Caco-2 (cell line): ENCODE results near the gene GCNT2. TPM values are rescaled to one million over a fixed set of nuclear protein-coding genes. Genes with fewer than 3 reads are reported as not detected.

Source experiments
- BruUV-seq: library from RNA; stranded (reverse); fragments of 400-500 nt; replicated peaks from 2 replicates; lab custom pipeline; 2021; lab: Mats Ljungman, UMichigan
- CTCF ChIA-PET: fragments of 300-600 bp; sonication (Branson Sonifier 250); formaldehyde crosslinking; loops from one replicate; lab custom pipeline; 2022; ENCODE audit warnings: antibody characterized with exemption; lab: Charles Lee
- POLR2A ChIA-PET: fragments of 300-600 bp; sonication (Branson Sonifier 250); formaldehyde crosslinking; loops from one replicate; lab custom pipeline; 2022; ENCODE audit warnings: antibody characterized with exemption; lab: Charles Lee
- DNase-seq, 2 experiments: peaks; one replicate each; pipeline versions ENCODE4 v3.0.0 to v3.0.0-alpha.2; 2020 to 2022
- H3K27me3 ChIP-seq: replicated peaks from 2 replicates; pipeline ENCODE4 v1.6.0; 2011; ENCODE audit warnings: low read length; ENCODE audit not compliant: control insufficient read depth, insufficient read depth
- H3K36me3 ChIP-seq: 2 replicates; pipeline ENCODE4 v1.5.1; 2011; ENCODE audit warnings: low read length; ENCODE audit not compliant: control insufficient read depth, insufficient read depth
- H3K4me1 ChIP-seq: fragments of 250-450 bp; sonication (Bioruptor Pico); 2 replicates; pipeline ENCODE4 v1.5.1; 2020; ENCODE audit warnings: mild to moderate bottlenecking
- H3K4me3 ChIP-seq: 2 replicates; pipeline ENCODE4 v1.5.1; 2011; ENCODE audit warnings: low read depth, mild to moderate bottlenecking, control low read depth, low read length
- H3K9me3 ChIP-seq: fragments of 250-450 bp; sonication (Bioruptor Pico); 2 replicates; pipeline ENCODE4 v1.5.1; 2020; ENCODE audit warnings: mild to moderate bottlenecking, moderate library complexity
- H3K27ac Mint-ChIP-seq: one replicate; pipeline ENCODE4 v1.8.0; 2022; ENCODE audit warnings: mixed read lengths; ENCODE audit not compliant: unreplicated experiment
- H3K27me3 Mint-ChIP-seq: one replicate; pipeline ENCODE4 v1.8.0; 2022; ENCODE audit warnings: mixed read lengths; ENCODE audit not compliant: insufficient read depth, unreplicated experiment
- H3K36me3 Mint-ChIP-seq: one replicate; pipeline ENCODE4 v1.8.0; 2022; ENCODE audit warnings: mild to moderate bottlenecking, mixed read lengths; ENCODE audit not compliant: insufficient read depth, unreplicated experiment
- H3K4me1 Mint-ChIP-seq: one replicate; pipeline ENCODE4 v1.8.0; 2022; ENCODE audit warnings: low read depth, mixed read lengths; ENCODE audit not compliant: unreplicated experiment
- H3K4me3 Mint-ChIP-seq: one replicate; pipeline ENCODE4 v1.8.0; 2022; ENCODE audit warnings: mild to moderate bottlenecking, moderate library complexity, mixed read lengths; ENCODE audit not compliant: unreplicated experiment
- H3K9me3 Mint-ChIP-seq: one replicate; pipeline ENCODE4 v1.8.0; 2022; ENCODE audit warnings: mixed read lengths; ENCODE audit not compliant: unreplicated experiment
- CTCF ChIP-seq, 2 experiments: fragments of 200-600 bp in 1 of 2; IDR thresholded peaks; 1 replicate in 1 of 2; 2 replicates in 1 of 2; pipeline versions ENCODE4 v1.5.1 to v1.8.0; 2011 to 2022; ENCODE audit warnings: antibody characterized with exemption in 1 of 2, control low read depth in 1 of 2, inconsistent platforms in 1 of 2, low read depth in 1 of 2, low read length in 1 of 2, mild to moderate bottlenecking in 1 of 2, moderate library complexity in 1 of 2; ENCODE audit not compliant: insufficient read depth in 1 of 2, severe bottlenecking in 1 of 2, unreplicated experiment in 1 of 2
- intact Hi-C: fragments of 100-400 bp; cut with micrococcal nuclease; formaldehyde crosslinking; loops from one replicate; pipeline ENCODE4 v1.10.0; 2022; ENCODE audit not compliant: unreplicated experiment
- total RNA-seq: library from RNA; stranded (reverse); gene quantifications from 2 replicates; pipeline ENCODE4 v1.2.3, GENCODE V29; 2022

Gene GCNT2
- total RNA-seq, 1 experiment from 2014 or later: 70.7 TPM

- H3K4me1 Mint-ChIP-seq: peaks cover 6% of the 10 kb centered on the region
- H3K4me3 Mint-ChIP-seq: no peak overlapping the region
- no peak for TF ChIP-seq CTCF (IDR thresholded peaks at IDR 0.05; ENCODE audit: insufficient read depth in 1 of 2, low read depth in 1 of 2, low read length in 1 of 2, severe bottlenecking in 1 of 2, unreplicated experiment in 1 of 2)
- no TSS peak for BruUV-seq
- Histone ChIP-seq H3K27me3 (no peaks in the 10 kb centered on the region), H3K4me1 (no peaks in the 10 kb centered on the region), H3K36me3 (peaks cover 1% of the 10 kb centered on the region), H3K9me3 (no peaks in the 10 kb centered on the region), H3K4me3 (no peak overlapping the region)
- no peak for DNase-seq
- H3K9me3 Mint-ChIP-seq: no peaks in the 10 kb centered on the region
- peaks cover 88% of the 10 kb centered on the region for H3K36me3 Mint-ChIP-seq
- ChIA-PET POLR2A (no interaction called here), CTCF (no interaction called here)
- intact Hi-C loops: no loop called here
- no peak overlapping the region for H3K27ac Mint-ChIP-seq
- H3K27me3 Mint-ChIP-seq: no peaks in the 10 kb centered on the region
These were observed 97.3 kb downstream of the GCNT2 start for GRCh38 chr6:10618409-10618808.

GRCh38 chr6:10621213-10621612 lies 100.1 kb downstream of the GCNT2 start:
- no peak overlapping the region for H3K4me3 Mint-ChIP-seq

GRCh38 chr6:10621847-10622246 lies 100.7 kb downstream of the GCNT2 start:
- Mint-ChIP-seq H3K27me3 (no peaks in the 10 kb centered on the region), H3K36me3 (peaks cover 85% of the 10 kb centered on the region), H3K4me1 (peaks cover 6% of the 10 kb centered on the region), H3K27ac (no peak overlapping the region), H3K4me3 (no peak overlapping the region), H3K9me3 (no peaks in the 10 kb centered on the region)
- Histone ChIP-seq H3K4me3 (no peak overlapping the region), H3K36me3 (peaks cover 1% of the 10 kb centered on the region), H3K4me1 (no peaks in the 10 kb centered on the region), H3K27me3 (no peaks in the 10 kb centered on the region), H3K9me3 (no peaks in the 10 kb centered on the region)
- ChIA-PET CTCF (no interaction called here), POLR2A (no interaction called here)
- intact Hi-C loops: no loop called here
- no TSS peak for BruUV-seq
- no peak for TF ChIP-seq CTCF (IDR thresholded peaks at IDR 0.05; ENCODE audit: insufficient read depth in 1 of 2, low read depth in 1 of 2, low read length in 1 of 2, severe bottlenecking in 1 of 2, unreplicated experiment in 1 of 2)
- no peak for DNase-seq

More at GRCh38 chr6:10621213-10621612, 100.1 kb downstream of the GCNT2 start:
- Histone ChIP-seq H3K4me3 (no peak overlapping the region), H3K9me3 (no peaks in the 10 kb centered on the region), H3K4me1 (no peaks in the 10 kb centered on the region), H3K36me3 (peaks cover 1% of the 10 kb centered on the region), H3K27me3 (no peaks in the 10 kb centered on the region)
- Mint-ChIP-seq H3K27me3 (no peaks in the 10 kb centered on the region), H3K27ac (no peak overlapping the region), H3K4me1 (peaks cover 6% of the 10 kb centered on the region), H3K9me3 (no peaks in the 10 kb centered on the region), H3K36me3 (peaks cover 85% of the 10 kb centered on the region)
- CTCF ChIA-PET: no interaction called here
- no peak for TF ChIP-seq CTCF (IDR thresholded peaks at IDR 0.05; ENCODE audit: insufficient read depth in 1 of 2, low read depth in 1 of 2, low read length in 1 of 2, severe bottlenecking in 1 of 2, unreplicated experiment in 1 of 2)
- no TSS peak for BruUV-seq
- intact Hi-C loops: no loop called here
- POLR2A ChIA-PET: no interaction called here
- DNase-seq: no peak
